ENCODE results near the gene TAF5L. TPM values are rescaled to one million over a fixed set of nuclear protein-coding genes. Genes with fewer than 3 reads are reported as not detected.

TAF5L gene
- total and polyA plus RNA-seq, 2 of the 13 experiments (the other 11 are each of a cell fraction or from before 2014, with no cell fraction given) = 10.8 to 18.2 TPM

DNA sequence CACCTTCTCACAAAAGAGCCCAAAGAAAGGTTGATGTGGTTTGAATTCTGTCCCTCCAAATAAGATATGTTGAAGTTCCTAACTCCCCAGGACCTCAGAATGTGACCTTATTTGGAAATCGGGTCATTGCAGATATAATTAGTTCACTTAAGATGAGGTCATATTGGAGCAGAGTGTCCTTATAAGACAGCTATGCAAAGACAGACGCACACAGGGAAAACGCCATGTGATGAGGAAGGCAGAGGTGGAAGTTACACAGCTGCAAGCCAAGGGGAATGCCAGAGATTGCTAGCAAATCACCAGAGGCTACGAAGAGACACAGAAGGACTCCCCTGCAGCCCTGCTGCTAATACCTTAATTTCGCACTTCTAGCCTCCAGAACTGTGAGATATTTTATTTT lies 62.2 kb downstream of the TAF5L start:
- FAIRE-seq = no peak
- Histone ChIP-seq H4K20me1 (ENCODE audit: insufficient read depth, low read length) (no peaks in the 10 kb centered on the region), H2AFZ (ENCODE audit: low read length) (no peak overlapping the region), H3K79me2 (ENCODE audit: insufficient read depth, low read length) (no peaks in the 10 kb centered on the region), H3K36me3 (replicated peaks in 1 of 2; ENCODE audit: control insufficient read depth in 1 of 2, insufficient read depth in 2 of 2, low read length in 2 of 2) (no peaks in the 10 kb centered on the region), H3K9me3 (ENCODE audit: low read length) (no peaks in the 10 kb centered on the region), H3K9ac (ENCODE audit: insufficient read depth, low read depth, low read length) (no peak overlapping the region), H3K4me1 (ENCODE audit: insufficient read depth, low read length) (peaks cover 22% of the 10 kb centered on the region), H3K4me3 (replicated peaks in 1 of 3; ENCODE audit: insufficient read depth in 1 of 3, low read depth in 2 of 3, low read length in 3 of 3) (no peak overlapping the region), H3K27ac (ENCODE audit: extremely low read length, insufficient read depth, low read length) (no peak overlapping the region), H3K4me2 (ENCODE audit: low read depth, low read length) (no peak overlapping the region), H3K27me3 (ENCODE audit: control insufficient read depth in 1 of 2, insufficient read depth in 2 of 2, low read length in 2 of 2) (no peaks in the 10 kb centered on the region; a peak in 1 of 5 replicates)
- WGBS (ENCODE audit: low lambda C conversion rate) = 18% methylated on average over 5 of the region's 5 CpGs
- in situ Hi-C loops (cut with HindIII; ENCODE audit: extremely low pct_ligation_motif_present, low pct_unique_long_range_greater_than_20kb) = loop anchor here (5.0 kb wide), 1 partner anchor 64 kb away; the partner anchor contains the start of genes TAF5L and URB2
- BruUV-seq (replicated peaks) = no TSS peak
- ChIA-PET CTCF (ENCODE audit: low intra/inter-chr PET ratio, low total read pairs) (no interaction called here), POLR2A (no interaction called here)
- no peak for TF ChIP-seq KDM4B (CRISPR knock-in tag; IDR thresholded peaks at IDR 0.05)
- peak; percentile 24; the same call in 1 of the 2 replicates for TF ChIP-seq ATF7 (IDR thresholded peaks at IDR 0.05)
- TF ChIP-seq ATF7 (CRISPR knock-in tag; IDR thresholded peaks at IDR 0.05) = no peak
- intact Hi-C loops (cut with micrococcal nuclease; ENCODE audit: unreplicated experiment) = no loop called here
- ATAC-seq = no peak
- no peak for DNase-seq (ENCODE audit: low spot score)

DNA sequence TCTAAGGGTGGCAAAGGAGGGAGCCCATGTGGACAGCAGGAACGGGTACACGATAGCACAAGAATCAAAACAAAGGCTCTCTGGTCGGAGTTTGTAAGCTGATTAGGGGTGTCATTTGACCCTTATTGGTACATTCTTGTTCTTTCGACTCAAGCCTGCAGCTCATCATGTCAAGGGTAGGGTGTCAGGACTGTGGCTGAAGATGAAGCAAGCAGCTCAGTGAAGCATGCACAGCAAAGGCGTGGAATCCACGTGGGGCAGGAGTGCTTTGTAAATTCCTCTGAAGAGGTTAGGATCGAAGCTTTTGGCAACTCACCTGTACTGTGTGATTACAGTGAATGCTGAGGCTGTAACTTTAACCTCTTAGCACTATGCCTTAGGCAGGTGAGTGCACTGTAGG lies 62.7 kb downstream of the TAF5L start:
- DNase-seq (ENCODE audit: low spot score) (no peak), FAIRE-seq (no peak), ATAC-seq (no peak)
- in situ Hi-C loops (cut with HindIII; ENCODE audit: extremely low pct_ligation_motif_present, low pct_unique_long_range_greater_than_20kb) (loop anchor here (5.0 kb wide), 1 partner anchor 64 kb away; the partner anchor contains the start of genes TAF5L and URB2), intact Hi-C loops (cut with micrococcal nuclease; ENCODE audit: unreplicated experiment) (no loop called here)
- TF ChIP-seq ZNF678 (CRISPR knock-in tag; IDR thresholded peaks at IDR 0.05) = no peak
- TF ChIP-seq NR1H2 (CRISPR knock-in tag; IDR thresholded peaks at IDR 0.05; ENCODE audit: borderline replicate concordance, low read depth) = no peak
- TF ChIP-seq, protein P1, sequence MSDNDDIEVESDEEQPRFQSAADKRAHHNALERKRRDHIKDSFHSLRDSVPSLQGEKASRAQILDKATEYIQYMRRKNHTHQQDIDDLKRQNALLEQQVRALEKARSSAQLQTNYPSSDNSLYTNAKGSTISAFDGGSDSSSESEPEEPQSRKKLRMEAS (IDR thresholded peaks at IDR 0.05) = peak; percentile 50; the same call in 1 of the 2 replicates
- TF ChIP-seq, protein P2, sequence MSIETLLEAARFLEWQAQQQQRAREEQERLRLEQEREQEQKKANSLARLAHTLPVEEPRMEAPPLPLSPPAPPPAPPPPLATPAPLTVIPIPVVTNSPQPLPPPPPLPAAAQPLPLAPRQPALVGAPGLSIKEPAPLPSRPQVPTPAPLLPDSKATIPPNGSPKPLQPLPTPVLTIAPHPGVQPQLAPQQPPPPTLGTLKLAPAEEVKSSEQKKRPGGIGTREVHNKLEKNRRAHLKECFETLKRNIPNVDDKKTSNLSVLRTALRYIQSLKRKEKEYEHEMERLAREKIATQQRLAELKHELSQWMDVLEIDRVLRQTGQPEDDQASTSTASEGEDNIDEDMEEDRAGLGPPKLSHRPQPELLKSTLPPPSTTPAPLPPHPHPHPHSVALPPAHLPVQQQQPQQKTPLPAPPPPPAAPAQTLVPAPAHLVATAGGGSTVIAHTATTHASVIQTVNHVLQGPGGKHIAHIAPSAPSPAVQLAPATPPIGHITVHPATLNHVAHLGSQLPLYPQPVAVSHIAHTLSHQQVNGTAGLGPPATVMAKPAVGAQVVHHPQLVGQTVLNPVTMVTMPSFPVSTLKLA (IDR thresholded peaks at IDR 0.05) = no peak
- Histone ChIP-seq H3K79me2 (ENCODE audit: insufficient read depth, low read length) (no peaks in the 10 kb centered on the region), H3K9ac (ENCODE audit: insufficient read depth, low read depth, low read length) (no peak overlapping the region), H3K27ac (ENCODE audit: extremely low read length, insufficient read depth, low read length) (no peak overlapping the region), H3K9me3 (ENCODE audit: low read length) (no peaks in the 10 kb centered on the region), H3K27me3 (ENCODE audit: control insufficient read depth in 1 of 2, insufficient read depth in 2 of 2, low read length in 2 of 2) (no peaks in the 10 kb centered on the region; a peak in 1 of 5 replicates), H4K20me1 (ENCODE audit: insufficient read depth, low read length) (no peaks in the 10 kb centered on the region), H3K4me3 (replicated peaks in 1 of 3; ENCODE audit: insufficient read depth in 1 of 3, low read depth in 2 of 3, low read length in 3 of 3) (no peak overlapping the region; a peak in 1 of 6 replicates), H3K4me1 (ENCODE audit: insufficient read depth, low read length) (peaks cover 22% of the 10 kb centered on the region), H3K36me3 (replicated peaks in 1 of 2; ENCODE audit: control insufficient read depth in 1 of 2, insufficient read depth in 2 of 2, low read length in 2 of 2) (no peaks in the 10 kb centered on the region), H3K4me2 (ENCODE audit: low read depth, low read length) (peak overlapping the region; percentile 48), H2AFZ (ENCODE audit: low read length) (peak overlapping the region; percentile 16)
- ChIA-PET CTCF (ENCODE audit: low intra/inter-chr PET ratio, low total read pairs) (no interaction called here), POLR2A (no interaction called here)
- BruUV-seq (replicated peaks) = no TSS peak
- WGBS (ENCODE audit: low lambda C conversion rate) = 3% methylated on average over 4 of the region's 7 CpGs
